Stimulated activated CD4-positive, alpha-beta T cell treated with anti-CD3 and anti-CD28 coated beads, Interleukin-1b, Interleukin-23, amount 100 ng/mL, for 4 hours (primary cell): ENCODE measurements around the gene MCOLN3.
A peak's percentile ranks its signal among the peaks of the same experiment; 100 is the strongest.
"Not testable (repeated sequence)": the region's sequence is repeated elsewhere in the genome, so short reads cannot be mapped to it uniquely, and the experiment has no call there.

Experiments used
- DNase-seq, 2 donors: peaks; one replicate each; pipeline ENCODE4 v3.0.0-alpha.2; 2020; ENCODE audit warnings: low read depth in 2 of 2

Gene MCOLN3

GRCh38 chr1:85047472-85048295 is 616 bp downstream of the MCOLN3 start:
- DNase-seq = no peak

DNA sequence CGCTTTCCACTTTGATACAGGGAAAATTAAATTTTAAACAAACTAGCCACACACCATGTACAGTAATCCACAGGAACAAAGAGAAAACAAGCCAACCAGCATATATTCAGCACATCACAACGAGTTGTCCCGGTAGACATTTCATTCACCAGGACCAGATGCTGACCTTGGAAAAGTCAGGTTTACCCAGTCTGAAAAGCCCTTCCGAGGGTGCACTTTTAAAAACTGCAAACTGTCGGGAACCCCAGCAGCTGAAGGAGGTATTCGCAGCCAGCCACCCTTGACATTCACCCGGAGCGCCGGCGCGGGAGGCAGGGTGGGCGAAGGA is 1.2 kb downstream of the MCOLN3 start:
- no peak for DNase-seq

- DNase-seq = no peak
Measured at GRCh38 chr1:85042413-85042812, 5.9 kb downstream of the MCOLN3 start.

GRCh38 chr1:85041793-85042192 is 6.5 kb downstream of the MCOLN3 start:
- no peak for DNase-seq

DNA sequence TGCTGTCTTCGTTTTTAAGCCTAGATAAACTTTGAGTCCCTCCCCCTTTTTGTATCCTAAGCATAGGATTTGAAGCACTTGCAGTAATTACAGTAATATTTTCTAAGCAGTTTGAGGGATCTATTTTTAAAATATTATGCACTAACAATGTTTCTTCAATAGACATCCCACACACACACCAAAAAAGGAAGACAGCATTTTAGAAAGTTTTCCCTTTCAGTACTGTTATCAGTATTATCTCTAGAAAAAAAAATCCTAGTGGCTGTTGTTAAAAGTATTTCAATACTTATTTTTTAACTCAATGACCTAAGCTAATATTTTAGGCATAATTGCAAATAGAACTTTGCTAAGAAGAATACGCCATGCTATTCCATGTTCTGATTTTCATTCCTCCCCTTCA is 15.1 kb downstream of the MCOLN3 start:
- DNase-seq = no peak

GRCh38 chr1:85030536-85030935 is 17.8 kb downstream of the MCOLN3 start:
- DNase-seq = no peak

GRCh38 chr1:85028151-85028550 is 20.1 kb downstream of the MCOLN3 start:
- DNase-seq = no peak

DNA sequence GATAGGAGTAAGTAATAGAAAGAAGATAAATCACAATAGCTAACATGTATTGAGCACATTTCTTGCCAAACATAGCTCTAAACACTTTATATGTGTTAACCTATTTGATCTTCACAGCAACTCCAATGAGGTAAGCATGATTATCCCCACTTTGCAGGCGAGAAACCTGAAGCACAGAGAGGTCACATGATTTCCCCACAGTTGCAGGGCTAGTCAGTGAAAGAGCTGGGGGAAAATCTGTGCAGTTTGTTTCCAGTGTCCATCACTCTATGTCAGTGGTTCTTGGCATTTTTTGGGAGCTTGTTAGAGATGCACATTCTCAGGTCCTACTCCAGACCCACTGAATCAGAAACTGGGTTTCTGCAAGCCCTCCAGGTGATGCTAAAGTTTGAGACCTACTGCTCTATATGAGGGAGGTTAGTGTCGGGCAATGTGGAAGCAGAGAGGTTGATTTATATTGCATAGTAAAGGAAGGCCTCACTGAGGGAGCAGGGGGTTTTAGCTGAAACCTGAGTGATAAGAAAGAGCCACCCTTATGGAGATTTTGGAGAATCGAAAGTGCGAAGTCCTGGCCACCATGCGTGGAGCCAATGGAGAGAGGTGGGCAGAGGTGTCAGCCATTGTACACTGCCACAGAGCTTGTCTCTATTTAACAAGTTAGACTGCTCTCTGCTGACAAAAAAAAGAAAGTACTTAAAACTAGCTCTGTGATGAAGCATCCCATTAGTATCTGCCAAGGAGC is 20.9 kb downstream of the MCOLN3 start:
- DNase-seq = peak in 1 of 2 donors; percentile 8

- no peak for DNase-seq
Measured at GRCh38 chr1:85025940-85026339, 22.4 kb downstream of the MCOLN3 start.

DNA sequence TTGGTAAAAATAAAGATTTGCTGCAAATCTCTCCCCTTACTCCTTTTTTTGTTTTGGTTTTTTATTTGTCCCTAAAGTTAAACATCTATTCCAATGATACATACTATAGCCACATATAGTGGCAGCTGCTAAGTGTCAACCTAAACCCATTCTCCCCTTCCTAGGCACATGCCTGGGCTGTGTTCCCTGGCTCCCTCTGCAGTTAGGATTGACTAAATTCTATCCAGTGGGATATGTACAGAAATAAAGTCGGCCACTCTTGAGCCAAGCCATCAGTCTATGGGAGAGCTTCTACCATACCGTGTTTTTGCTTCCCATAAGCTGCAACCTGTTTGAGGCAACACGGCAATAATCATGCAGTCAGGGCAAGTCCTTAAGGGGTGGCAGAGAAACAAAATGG is 23.6 kb downstream of the MCOLN3 start:
- no peak for DNase-seq

- no peak for DNase-seq
Measured at GRCh38 chr1:85022700-85023099, 25.6 kb downstream of the MCOLN3 start.

DNA sequence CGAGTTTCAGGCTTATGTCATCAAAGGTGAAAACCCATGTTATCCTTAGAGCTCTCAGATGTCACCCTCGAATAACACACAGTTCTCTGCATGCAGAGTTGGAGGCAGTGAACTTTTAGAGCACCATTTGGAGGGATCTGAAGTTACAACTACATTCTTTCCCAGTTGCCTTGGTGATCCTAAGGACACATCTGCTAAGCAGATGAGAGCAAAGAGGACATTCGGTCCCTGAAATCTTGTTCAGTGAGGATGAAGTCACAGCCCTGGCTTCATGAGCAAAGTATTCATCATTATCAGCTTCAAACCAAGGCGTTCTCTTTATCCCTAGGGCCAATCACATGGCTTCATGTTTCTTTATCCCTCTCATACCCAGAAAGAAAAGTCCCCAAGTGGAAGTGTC is 28.3 kb downstream of the MCOLN3 start:
- DNase-seq = no peak

DNA sequence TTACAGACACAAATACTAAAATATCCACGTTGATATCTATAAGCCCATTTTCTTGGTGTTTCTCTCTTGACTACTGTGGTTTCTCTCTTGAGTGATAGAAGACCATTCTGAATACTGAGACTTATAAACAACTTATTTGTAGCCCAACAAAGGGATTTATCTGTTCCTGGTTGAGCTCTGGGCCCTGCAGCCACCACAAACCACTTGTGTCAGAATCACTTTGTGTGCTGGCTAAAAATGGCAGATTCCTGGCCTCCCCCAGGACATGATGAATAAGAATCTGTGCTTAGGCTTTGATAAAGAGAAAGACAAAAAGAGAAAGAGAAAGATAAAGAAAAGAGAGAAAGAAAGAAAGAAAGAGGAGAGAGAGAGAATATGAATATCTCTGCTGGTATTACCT is 32.5 kb downstream of the MCOLN3 start:
- no peak for DNase-seq

DNA sequence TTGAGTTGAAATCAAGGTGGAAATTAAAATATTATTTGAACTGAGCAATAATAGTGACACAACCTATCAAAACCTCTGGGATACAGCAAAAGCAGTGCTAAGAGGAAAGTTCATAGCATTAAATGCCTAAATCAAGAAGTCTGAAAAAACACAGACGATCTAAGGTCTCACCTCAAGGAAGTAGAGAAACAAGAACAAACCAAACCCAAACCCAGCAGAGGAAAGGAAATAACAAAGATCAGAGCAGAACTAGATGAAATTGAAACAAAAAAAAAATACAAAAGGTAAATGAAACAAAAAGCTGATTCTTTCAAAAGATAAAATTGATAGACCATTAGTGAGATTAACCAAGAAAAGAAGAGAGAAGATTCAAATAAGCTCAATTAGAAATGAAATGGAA is 42.7 kb downstream of the MCOLN3 start:
- not testable (repeated sequence) for DNase-seq

GRCh38 chr1:85001742-85002141 is 46.6 kb downstream of the MCOLN3 start:
- no peak for DNase-seq

DNA sequence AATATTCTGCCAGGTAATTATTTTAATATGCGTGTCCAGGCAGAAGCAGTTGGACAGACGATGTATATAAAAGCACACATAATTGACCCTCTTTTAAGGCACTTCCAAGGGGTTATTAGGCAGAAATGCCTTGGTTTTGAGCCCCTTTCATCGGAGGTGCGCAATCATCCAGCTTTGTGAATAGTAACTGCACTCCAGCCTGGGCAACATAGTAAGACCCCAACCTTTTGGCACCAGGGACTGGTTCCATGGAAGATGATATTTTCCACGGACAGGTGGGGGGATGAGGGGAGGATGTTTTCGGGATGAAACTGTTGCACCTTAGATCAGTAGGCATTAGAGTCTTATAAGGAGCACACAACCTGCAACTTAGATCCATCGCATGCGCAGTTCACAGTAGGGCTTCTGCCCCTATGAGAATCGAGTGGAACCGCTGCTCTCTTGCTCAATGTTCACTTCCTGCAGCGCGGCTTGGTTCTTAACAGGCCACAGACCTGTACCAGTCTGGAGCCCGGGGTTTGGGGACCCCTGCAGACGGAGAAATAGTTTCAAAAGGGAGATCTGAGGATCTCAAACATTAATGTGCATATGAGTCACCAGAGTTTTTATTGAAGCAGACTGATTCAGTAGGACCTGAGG is 49.5 kb downstream of the MCOLN3 start:
- DNase-seq = peak in 1 of 2 donors; percentile 18

DNA sequence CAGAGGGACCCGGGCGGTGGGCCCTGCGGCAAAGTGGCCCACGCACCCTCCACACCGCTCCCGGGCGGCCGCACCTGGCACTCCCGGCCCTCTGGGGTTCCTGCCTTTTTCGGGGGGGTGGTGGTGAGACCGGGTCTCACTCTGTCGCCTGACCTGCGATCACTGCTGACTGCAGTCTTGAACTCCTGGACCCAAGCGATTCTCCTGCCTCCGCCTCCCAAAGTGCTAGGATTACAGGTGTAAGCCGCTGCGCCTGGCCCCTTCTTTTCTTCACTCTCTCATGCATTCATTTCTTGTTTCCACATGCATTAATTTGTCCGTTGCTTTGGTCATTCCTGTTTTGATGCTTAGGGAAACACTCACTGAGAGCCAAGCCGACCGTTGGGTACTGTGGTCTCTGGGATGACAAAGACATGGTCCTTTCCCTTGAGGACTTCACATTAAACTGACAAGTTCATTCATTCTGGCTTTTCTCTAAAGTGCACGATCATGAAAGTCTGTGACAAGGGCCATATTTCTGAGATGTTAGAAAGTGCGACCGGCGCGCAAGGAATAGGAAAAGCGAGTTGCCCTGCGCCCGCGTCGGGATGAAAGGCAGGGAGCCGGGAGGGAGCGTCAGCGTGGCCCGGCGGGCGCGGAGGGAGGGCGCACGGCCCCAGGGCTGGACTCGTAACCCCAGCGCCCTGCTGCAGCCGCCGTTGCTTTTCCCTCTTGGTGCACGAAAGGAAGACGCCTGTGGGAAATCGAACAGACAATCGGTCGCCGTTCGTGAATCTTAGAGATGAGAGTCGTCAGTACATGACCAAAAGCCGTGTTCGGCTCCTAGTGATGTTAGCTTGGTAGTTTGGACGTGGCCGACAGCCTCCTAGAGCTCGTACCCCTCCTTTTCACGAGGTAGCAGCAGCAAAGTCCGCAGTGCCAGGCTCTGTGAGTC is 50.4 kb downstream of the MCOLN3 start:
- no peak for DNase-seq

DNA sequence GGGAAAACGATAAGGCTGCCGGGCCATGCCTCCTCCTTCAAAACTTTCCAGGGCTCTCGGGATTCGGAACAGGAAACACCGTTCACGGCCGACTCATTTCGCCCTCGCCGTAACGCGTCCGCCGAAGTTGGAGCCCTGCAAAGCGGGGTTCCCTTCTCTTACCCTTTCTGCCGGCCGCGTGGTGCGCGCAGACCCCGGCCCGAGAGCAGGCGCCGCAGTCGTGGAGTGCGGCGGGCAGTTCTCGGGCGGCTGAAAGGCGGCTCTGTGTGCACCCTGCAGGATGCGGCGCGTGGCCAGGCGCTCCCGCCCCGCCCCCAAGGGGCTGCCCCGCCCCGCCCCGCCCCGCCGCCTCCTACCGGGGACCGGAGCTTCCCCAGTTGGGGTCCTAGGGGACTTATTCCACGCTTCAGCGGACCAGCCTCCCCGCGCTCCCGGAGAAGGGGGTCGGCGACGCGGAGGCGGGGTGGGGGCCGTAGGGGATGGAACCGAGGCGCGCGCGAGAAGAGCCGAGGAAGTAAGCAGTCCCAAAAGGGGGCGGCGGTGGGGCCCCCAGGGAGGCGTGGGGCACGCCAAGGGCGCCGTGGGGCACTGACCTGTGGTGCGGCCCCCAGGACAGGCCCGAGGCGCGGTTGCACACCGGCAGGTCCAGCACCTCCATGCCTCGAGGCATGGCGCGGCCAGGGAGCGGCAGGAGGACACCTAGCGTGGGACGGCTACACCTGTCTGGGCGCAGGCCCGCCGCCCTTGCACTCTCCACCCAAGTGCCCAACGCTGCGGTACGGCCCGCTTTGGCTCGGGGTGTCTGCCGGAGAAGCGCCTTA is 51.2 kb downstream of the MCOLN3 start, which contains the start of gene MCOLN2:
MCOLN2 (minus strand) TSS at position 268 of the 821 bp plus-strand sequence; CDS start at position 27, 241 bp downstream.
- DNase-seq = peak; percentile 27 to 39

- DNase-seq = no peak
Measured at GRCh38 chr1:84995484-84996334, 52.6 kb downstream of the MCOLN3 start.
